H1 (cell line): ENCODE measurements around the gene SLFN12. TPM values are rescaled to one million over a fixed set of nuclear protein-coding genes. Genes with fewer than 3 reads are reported as not detected.

Source experiments
- CTCF ChIA-PET: fragments of 300-600 bp; sonication (Branson Sonifier 250); formaldehyde crosslinking; loops from one replicate; lab custom pipeline; 2021; ENCODE audit not compliant: partially characterized antibody; lab: Charles Lee
- POLR2A ChIA-PET: fragments of 300-600 bp; sonication (Branson Sonifier 250); formaldehyde crosslinking; loops from one replicate; lab custom pipeline; 2021; ENCODE audit warnings: inconsistent platforms; ENCODE audit not compliant: partially characterized antibody; lab: Charles Lee
- DNase-seq, 2 experiments: peaks; one replicate each; pipeline versions ENCODE4 v3.0.0 to v3.0.0-alpha.2; 2010 to 2022; ENCODE audit warnings: low spot score in 2 of 2, low read depth in 1 of 2, mixed read lengths in 1 of 2
- FAIRE-seq: peaks from 2 replicates; lab custom pipeline; 2011; peaks lifted over from hg19 to GRCh38; lab: Jason Lieb, UNC
- H2AFZ ChIP-seq: 2 replicates; pipeline ENCODE4 v1.8.1; 2012; ENCODE audit warnings: low read length, inconsistent platforms
- H2AK5ac ChIP-seq: 2 replicates; pipeline ENCODE4 v1.6.1; 2013; ENCODE audit warnings: low read depth, low read length
- H2BK120ac ChIP-seq: replicated peaks from 2 replicates; pipeline ENCODE3; 2013; ENCODE audit warnings: low read depth, low read length, inconsistent platforms
- H2BK12ac ChIP-seq: 2 replicates; pipeline ENCODE4 v1.6.1; 2013; ENCODE audit warnings: low read depth, low read length
- H2BK15ac ChIP-seq: 2 replicates; pipeline ENCODE4 v1.6.1; 2013; ENCODE audit warnings: low read length
- H2BK20ac ChIP-seq: 2 replicates; pipeline ENCODE4 v1.6.1; 2013; ENCODE audit warnings: low read length
- H2BK5ac ChIP-seq: 2 replicates; pipeline ENCODE4 v1.6.1; 2013; ENCODE audit warnings: low read depth, low read length
- H3K14ac ChIP-seq: 2 replicates; pipeline ENCODE4 v1.6.1; 2013; ENCODE audit warnings: inconsistent platforms; ENCODE audit not compliant: insufficient read length
- H3K18ac ChIP-seq: 2 replicates; pipeline ENCODE4 v1.6.1; 2013; ENCODE audit warnings: low read length; ENCODE audit errors: extremely low read depth
- H3K23ac ChIP-seq: 2 replicates; pipeline ENCODE4 v1.6.1; 2013; ENCODE audit warnings: inconsistent platforms; ENCODE audit not compliant: insufficient read length
- H3K23me2 ChIP-seq: 2 replicates; pipeline ENCODE4 v1.6.1; 2013; ENCODE audit warnings: low read depth, low read length
- H3K27ac ChIP-seq: 2 replicates; pipeline ENCODE4 v1.6.1; 2011; ENCODE audit warnings: low read depth, low read length, inconsistent platforms
- H3K27me3 ChIP-seq, 4 experiments: replicated peaks in 1 of 4; 1 replicate in 1 of 4; 2 replicates in 3 of 4; pipeline versions ENCODE4 v1.6.1 to v1.8.1; 2011 to 2013; ENCODE audit warnings: low read length in 3 of 4, mild to moderate bottlenecking in 3 of 4, inconsistent platforms in 2 of 4, mixed read lengths in 2 of 4, moderate library complexity in 1 of 4; ENCODE audit not compliant: control insufficient read depth in 3 of 4, insufficient read depth in 3 of 4; ENCODE audit errors: extremely low read depth in 1 of 4
- H3K36me3 ChIP-seq, 4 experiments: 2 replicates each; pipeline versions ENCODE4 v1.6.1 to v1.8.1; 2011 to 2013; ENCODE audit warnings: mild to moderate bottlenecking in 4 of 4, low read length in 3 of 4, moderate library complexity in 2 of 4, control low read depth in 1 of 4, inconsistent platforms in 1 of 4; ENCODE audit not compliant: insufficient read depth in 4 of 4, control insufficient read depth in 2 of 4
- H3K4ac ChIP-seq: replicated peaks from 2 replicates; pipeline ENCODE3; 2013; ENCODE audit warnings: low read length, low read depth, mixed read lengths, inconsistent platforms; ENCODE audit not compliant: insufficient read length
- H3K4me1 ChIP-seq, 4 experiments: replicated peaks in 1 of 4; 1 replicate in 1 of 4; 2 replicates in 3 of 4; pipeline versions ENCODE4 v1.6.1 to v1.8.1; 2011 to 2013; ENCODE audit warnings: low read length in 3 of 4, inconsistent platforms in 2 of 4, mixed read lengths in 1 of 4; ENCODE audit not compliant: insufficient read depth in 4 of 4, control insufficient read depth in 3 of 4
- H3K4me2 ChIP-seq, 2 experiments: 2 replicates each; pipeline versions ENCODE4 v1.6.1 to v1.8.1; 2011 to 2013; ENCODE audit warnings: low read depth in 2 of 2, low read length in 2 of 2, control low read depth in 1 of 2, inconsistent platforms in 1 of 2, mild to moderate bottlenecking in 1 of 2; ENCODE audit not compliant: insufficient read depth in 1 of 2
- H3K4me3 ChIP-seq, 4 experiments: fragments of 200-600, 300-600 bp in 1 of 4; sonication (generic), shearing (Covaris generic), sonication (Bioruptor Twin) in 1 of 4; 2 replicates each; pipeline versions ENCODE4 v1.5.1 to v1.8.1; 2011 to 2016; ENCODE audit warnings: low read length in 4 of 4, low read depth in 3 of 4, control low read depth in 2 of 4, inconsistent platforms in 2 of 4, mild to moderate bottlenecking in 2 of 4, mixed read lengths in 1 of 4, moderate library complexity in 1 of 4; ENCODE audit not compliant: insufficient read depth in 2 of 4; ENCODE audit errors: extremely low read depth in 1 of 4
- H3K56ac ChIP-seq: replicated peaks from 2 replicates; pipeline ENCODE3; 2013; ENCODE audit warnings: low read depth, mild to moderate bottlenecking, mixed read lengths, low read length, inconsistent platforms; ENCODE audit not compliant: insufficient read length
- H3K79me1 ChIP-seq: 2 replicates; pipeline ENCODE4 v1.6.1; 2013; ENCODE audit warnings: low read depth, low read length, control low read depth
- H3K79me2 ChIP-seq, 2 experiments: 2 replicates each; pipeline versions ENCODE4 v1.6.1 to v1.8.1; 2012 to 2013; ENCODE audit warnings: low read length in 2 of 2, mild to moderate bottlenecking in 2 of 2, inconsistent platforms in 1 of 2; ENCODE audit not compliant: insufficient read depth in 2 of 2, control insufficient read depth in 1 of 2
- H3K9ac ChIP-seq, 4 experiments: replicated peaks in 1 of 4; 1 replicate in 1 of 4; 2 replicates in 3 of 4; pipeline versions ENCODE4 v1.6.1 to v1.8.1; 2011 to 2013; ENCODE audit warnings: low read depth in 3 of 4, low read length in 3 of 4, control low read depth in 2 of 4, mild to moderate bottlenecking in 2 of 4, moderate library complexity in 2 of 4, inconsistent platforms in 1 of 4; ENCODE audit errors: extremely low read depth in 1 of 4
- H3K9me3 ChIP-seq, 2 experiments: 2 replicates each; pipeline versions ENCODE4 v1.6.1 to v1.8.1; 2012 to 2013; ENCODE audit warnings: mild to moderate bottlenecking in 2 of 2, moderate library complexity in 2 of 2, control low read depth in 1 of 2, inconsistent platforms in 1 of 2, low read depth in 1 of 2, low read length in 1 of 2, mixed read lengths in 1 of 2; ENCODE audit not compliant: insufficient read depth in 2 of 2
- H4K20me1 ChIP-seq, 2 experiments: replicated peaks in 1 of 2; 2 replicates each; pipeline versions ENCODE3 to v1.8.1; 2011 to 2013; ENCODE audit warnings: inconsistent platforms in 2 of 2, low read length in 2 of 2, mild to moderate bottlenecking in 1 of 2; ENCODE audit not compliant: insufficient read depth in 2 of 2, control insufficient read depth in 1 of 2
- H4K5ac ChIP-seq: 2 replicates; pipeline ENCODE4 v1.6.1; 2013; ENCODE audit warnings: low read length, low read depth, mixed read lengths, inconsistent platforms; ENCODE audit not compliant: insufficient read length
- H4K8ac ChIP-seq: 2 replicates; pipeline ENCODE4 v1.8.0; 2013; ENCODE audit warnings: mild to moderate bottlenecking, moderate library complexity, low read length, inconsistent platforms; ENCODE audit not compliant: insufficient read depth; ENCODE audit errors: extremely low read depth
- H4K91ac ChIP-seq: replicated peaks from 2 replicates; pipeline ENCODE3; 2013; ENCODE audit warnings: low read length, mixed read lengths, inconsistent platforms; ENCODE audit not compliant: insufficient read length
- ATF3 ChIP-seq: IDR thresholded peaks from 2 replicates; pipeline ENCODE4 v1.6.1; 2011; ENCODE audit warnings: low read depth, mild to moderate bottlenecking, low read length; ENCODE audit not compliant: insufficient read depth
- BCL11A ChIP-seq, 2 experiments: IDR thresholded peaks; one replicate each; pipeline ENCODE4 v1.6.1; 2011; ENCODE audit warnings: low read depth in 2 of 2, low read length in 2 of 2, mild to moderate bottlenecking in 2 of 2
- EZH2 ChIP-seq: fragments of 200-600 bp; sonication (generic); IDR thresholded peaks from 2 replicates; pipeline ENCODE4 v1.7.1; 2012; ENCODE audit warnings: low read depth, mild to moderate bottlenecking, moderate library complexity, low read length, inconsistent platforms; ENCODE audit not compliant: severe bottlenecking
- FOSL1 ChIP-seq: IDR thresholded peaks from 2 replicates; pipeline ENCODE4 v1.6.1; 2011; ENCODE audit warnings: mild to moderate bottlenecking, low read depth, low read length, moderate library complexity; ENCODE audit not compliant: insufficient read depth
- HDAC2 ChIP-seq, 2 experiments: fragments of 300-600 bp in 1 of 2; sonication (generic) in 1 of 2; IDR thresholded peaks; 2 replicates each; pipeline ENCODE4 v1.6.1; 2011 to 2012; ENCODE audit warnings: low read depth in 2 of 2, low read length in 2 of 2, mild to moderate bottlenecking in 2 of 2, moderate library complexity in 2 of 2, borderline replicate concordance in 1 of 2, inconsistent platforms in 1 of 2
- JUN ChIP-seq: IDR thresholded peaks from 2 replicates; pipeline ENCODE4 v1.6.1; 2011; ENCODE audit warnings: low read depth, mild to moderate bottlenecking, improper control_type of control experiment, low read length
- RNF2 ChIP-seq: fragments of 200-900, 300-1000 bp; sonication (generic); IDR thresholded peaks from 2 replicates; pipeline ENCODE4 v1.7.1; 2016; ENCODE audit warnings: borderline replicate concordance, low read depth, mild to moderate bottlenecking, antibody characterized with exemption, low read length; ENCODE audit not compliant: poor library complexity, severe bottlenecking; ENCODE audit errors: missing control alignments
- SRF ChIP-seq: IDR thresholded peaks from 2 replicates; pipeline ENCODE4 v1.6.1; 2011; ENCODE audit warnings: mild to moderate bottlenecking, low read depth, low read length, moderate library complexity
- TCF12 ChIP-seq: IDR thresholded peaks from 2 replicates; pipeline ENCODE4 v1.6.1; 2011; ENCODE audit warnings: low read depth, mild to moderate bottlenecking, low read length
- WGBS, 2 experiments: shearing (Covaris generic) in 1 of 2; methylation state at CpG; one replicate each; pipeline versions ENCODE4 v1.1.6 to v1.1.7; 2013 to 2015; ENCODE audit warnings: low lambda C conversion rate in 2 of 2, mixed read lengths in 2 of 2, inconsistent platforms in 1 of 2, low coverage in 1 of 2, missing lambda C conversion rate in 1 of 2; ENCODE audit not compliant: insufficient replicate concordance in 2 of 2, insufficient coverage in 1 of 2, insufficient read length in 1 of 2; ENCODE audit errors: extremely low coverage in 1 of 2, missing lambda C conversion rate in 1 of 2; 5-methylcytosine and 5-hydroxymethylcytosine counted together
- polyA plus RNA-seq, 7 experiments: library from polyadenylated mRNA; depleted of rRNA in 3 of 7; stranded (reverse) in 5 of 7; unstranded in 2 of 7; fragments of >200 nt in 5 of 7; fragments of 200-250 nt in 2 of 7; gene quantifications; 1 replicate in 5 of 7; 2 replicates in 1 of 7; 4 replicates in 1 of 7; pipeline versions ENCODE4 v1.2.1 to v1.2.3, GENCODE V29; 2011 to 2013; ENCODE audit warnings: missing spikeins in 2 of 7, mixed read lengths in 2 of 7
- total RNA-seq: library from RNA; stranded (reverse); fragmentation: NEBNext Ultra II Directional; extraction: Animal tissue kit (Norgen Biotek cat#: 25700); gene quantifications from 2 replicates; pipeline ENCODE4 v1.2.1, GENCODE V29; 2021

SLFN12 gene
- total and polyA plus RNA-seq, 2 of the 8 experiments (the other 6 are each of a cell fraction or from before 2014, with no cell fraction given), result 1.6 to 10.7 TPM

DNA sequence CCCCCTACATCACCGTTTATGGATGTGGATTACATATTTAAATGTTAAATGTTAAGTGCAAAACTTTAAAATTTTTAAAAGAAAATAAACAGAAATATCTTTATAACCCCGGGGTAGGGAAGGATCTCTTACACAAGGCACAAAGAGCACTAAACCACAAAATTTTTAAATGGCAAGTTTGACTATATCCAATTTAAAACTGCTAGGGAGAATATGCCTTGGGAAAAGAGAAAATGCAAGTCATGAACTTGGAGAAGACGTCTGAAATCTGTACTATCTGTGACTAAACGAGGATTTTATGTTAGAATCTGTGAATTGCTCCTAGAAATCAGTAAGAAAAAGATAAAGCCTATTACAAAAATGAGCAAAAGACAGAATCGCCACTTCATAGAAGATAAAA lies 44.9 kb upstream of the SLFN12 start:
- POLR2A ChIA-PET, result interaction anchor here (0.8 kb wide), 1 partner anchor 9 kb away, joined by 3 read pairs; no protein-coding TSS in a partner anchor
- H2AFZ ChIP-seq, result no peak overlapping the region
- TF ChIP-seq HDAC2 (IDR thresholded peaks at IDR 0.05; ENCODE audit: borderline replicate concordance in 1 of 2, low read depth in 2 of 2, low read length in 2 of 2) (no peak), BCL11A (IDR thresholded peaks at IDR 0.05; ENCODE audit: low read depth in 2 of 2, low read length in 2 of 2) (no peak), JUN (no peak), SRF (no peak), ATF3 (no peak), FOSL1 (no peak), EZH2 (no peak), RNF2 (no peak), TCF12 (no peak)
- TF ChIP-seq, all 59 proteins: peak for 0
- CTCF ChIA-PET, result no interaction called here
- Histone ChIP-seq H3K4me1 (no peaks in the 10 kb centered on the region), H4K8ac (no peak overlapping the region), H2BK20ac (no peak overlapping the region), H3K23ac (no peak overlapping the region), H3K27ac (no peak overlapping the region), H3K27me3 (peaks cover 4 to 37% (median 13%) of the 10 kb centered on the region in 4 experiments; a peak in 6 of 7 replicates), H2BK15ac (no peak overlapping the region), H4K20me1 (no peaks in the 10 kb centered on the region), H2BK120ac (no peak overlapping the region), H3K14ac (no peak overlapping the region), H2BK12ac (no peak overlapping the region), H3K56ac (no peak overlapping the region), H2AK5ac (no peak overlapping the region), H3K18ac (no peak overlapping the region), H3K79me1 (no peaks in the 10 kb centered on the region), H3K23me2 (no peaks in the 10 kb centered on the region), H3K9me3 (no peaks in the 10 kb centered on the region), H2BK5ac (no peak overlapping the region), H4K5ac (no peak overlapping the region), H3K79me2 (no peaks in the 10 kb centered on the region), H3K4ac (no peak overlapping the region), H3K36me3 (no peaks in the 10 kb centered on the region), H3K4me2 (no peak overlapping the region), H3K4me3 (no peak overlapping the region), H3K9ac (no peak overlapping the region), H4K91ac (no peak overlapping the region)
- 73% methylated on average over 5 of the region's 5 CpGs; no CpG with 5 or more reads in 1 of the 2 experiments for WGBS, 2 experiments
- DNase-seq (no peak), FAIRE-seq (no peak)
